ENCODE measurements around the gene SLC25A3. TPM values are rescaled to one million over a fixed set of nuclear protein-coding genes. Genes with fewer than 3 reads are reported as not detected.
A peak's percentile ranks its signal among the peaks of the same experiment; 100 is the strongest.

The SLC25A3 gene
- total and polyA plus RNA-seq, 9 of the 15 experiments (the other 6 are each of a cell fraction or from before 2014, with no cell fraction given) = 264 to 766 (median 495) TPM

DNA sequence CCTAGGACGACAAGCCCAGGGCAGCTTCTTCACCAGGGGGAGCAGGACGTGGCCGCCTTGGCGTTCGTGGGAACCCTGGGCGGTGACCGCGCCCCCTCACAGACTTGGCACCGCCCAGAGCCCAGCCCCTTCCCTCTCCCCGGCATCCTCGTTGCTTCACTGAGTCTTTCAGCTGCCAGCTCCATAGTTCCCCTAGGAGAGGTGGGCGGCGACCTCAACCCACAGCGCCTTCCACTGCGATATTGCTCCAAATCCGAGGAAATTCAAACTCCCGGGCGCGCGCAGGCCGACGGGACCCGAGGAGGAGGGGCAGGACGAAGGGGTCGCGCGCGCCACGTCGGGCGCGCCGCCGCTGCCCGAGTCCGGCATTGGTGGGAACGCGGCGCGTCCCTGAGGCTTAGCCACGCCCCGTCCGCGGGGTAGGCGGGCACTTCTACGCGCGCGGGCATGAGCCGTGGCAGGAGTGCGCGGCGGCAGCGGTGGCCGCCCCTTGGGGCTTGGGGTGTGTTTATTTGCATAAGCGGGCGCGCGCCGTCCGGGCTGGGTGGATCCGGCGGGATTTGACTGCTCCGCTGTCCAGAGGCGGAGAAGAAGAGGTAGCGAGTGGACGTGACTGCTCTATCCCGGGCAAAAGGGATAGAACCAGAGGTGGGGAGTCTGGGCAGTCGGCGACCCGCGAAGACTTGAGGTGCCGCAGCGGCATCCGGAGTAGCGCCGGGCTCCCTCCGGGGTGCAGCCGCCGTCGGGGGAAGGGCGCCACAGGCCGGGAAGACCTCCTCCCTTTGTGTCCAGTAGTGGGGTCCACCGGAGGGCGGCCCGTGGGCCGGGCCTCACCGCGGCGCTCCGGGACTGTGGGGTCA is 51.5 kb downstream of the SLC25A3 start, which contains the start of the genes APAF1 and IKBIP (continued):
- TF ChIP-seq, protein P1, sequence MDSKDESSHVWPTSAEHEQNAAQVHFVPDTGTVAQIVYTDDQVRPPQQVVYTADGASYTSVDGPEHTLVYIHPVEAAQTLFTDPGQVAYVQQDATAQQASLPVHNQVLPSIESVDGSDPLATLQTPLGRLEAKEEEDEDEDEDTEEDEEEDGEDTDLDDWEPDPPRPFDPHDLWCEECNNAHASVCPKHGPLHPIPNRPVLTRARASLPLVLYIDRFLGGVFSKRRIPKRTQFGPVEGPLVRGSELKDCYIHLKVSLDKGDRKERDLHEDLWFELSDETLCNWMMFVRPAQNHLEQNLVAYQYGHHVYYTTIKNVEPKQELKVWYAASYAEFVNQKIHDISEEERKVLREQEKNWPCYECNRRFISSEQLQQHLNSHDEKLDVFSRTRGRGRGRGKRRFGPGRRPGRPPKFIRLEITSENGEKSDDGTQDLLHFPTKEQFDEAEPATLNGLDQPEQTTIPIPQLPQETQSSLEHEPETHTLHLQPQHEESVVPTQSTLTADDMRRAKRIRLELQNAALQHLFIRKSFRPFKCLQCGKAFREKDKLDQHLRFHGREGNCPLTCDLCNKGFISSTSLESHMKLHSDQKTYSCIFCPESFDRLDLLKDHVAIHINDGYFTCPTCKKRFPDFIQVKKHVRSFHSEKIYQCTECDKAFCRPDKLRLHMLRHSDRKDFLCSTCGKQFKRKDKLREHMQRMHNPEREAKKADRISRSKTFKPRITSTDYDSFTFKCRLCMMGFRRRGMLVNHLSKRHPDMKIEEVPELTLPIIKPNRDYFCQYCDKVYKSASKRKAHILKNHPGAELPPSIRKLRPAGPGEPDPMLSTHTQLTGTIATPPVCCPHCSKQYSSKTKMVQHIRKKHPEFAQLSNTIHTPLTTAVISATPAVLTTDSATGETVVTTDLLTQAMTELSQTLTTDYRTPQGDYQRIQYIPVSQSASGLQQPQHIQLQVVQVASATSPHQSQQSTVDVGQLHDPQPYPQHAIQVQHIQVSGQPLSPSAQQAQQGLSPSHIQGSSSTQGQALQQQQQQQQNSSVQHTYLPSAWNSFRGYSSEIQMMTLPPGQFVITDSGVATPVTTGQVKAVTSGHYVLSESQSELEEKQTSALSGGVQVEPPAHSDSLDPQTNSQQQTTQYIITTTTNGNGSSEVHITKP (IDR thresholded peaks at IDR 0.05; ENCODE audit: partially characterized antibody) = no peak
- TF ChIP-seq ZFP36 (IDR thresholded peaks at IDR 0.05; ENCODE audit: low read depth, low read length, partially characterized antibody) (no peak), USF1 (CRISPR knock-in tag; IDR thresholded peaks at IDR 0.05) (no peak), ZBTB12 (CRISPR knock-in tag; IDR thresholded peaks at IDR 0.05) (no peak), ZNF76 (CRISPR knock-in tag; IDR thresholded peaks at IDR 0.05; ENCODE audit: borderline replicate concordance) (no peak), POU5F1 (IDR thresholded peaks at IDR 0.05; ENCODE audit: borderline replicate concordance, low read depth, low read length, partially characterized antibody) (no peak), ZNF143 (CRISPR knock-in tag; IDR thresholded peaks at IDR 0.05) (peak; percentile 63; the same call in 1 of the 2 replicates), BCOR (IDR thresholded peaks at IDR 0.05) (no peak), FOXM1 (IDR thresholded peaks at IDR 0.05; ENCODE audit: low read depth) (no peak), FOXM1 (CRISPR knock-in tag; IDR thresholded peaks at IDR 0.05; ENCODE audit: low read depth) (no peak), ZNF561 (CRISPR knock-in tag; conservative IDR thresholded peaks at IDR 0.05) (no peak), EP400 (IDR thresholded peaks at IDR 0.05) (peak; percentile 71; the same call in 1 of the 2 replicates), ARNT (IDR thresholded peaks at IDR 0.05) (no peak), NR1H2 (CRISPR knock-in tag; IDR thresholded peaks at IDR 0.05) (no peak; the same call in 1 of the 2 replicates), NCOA1 (IDR thresholded peaks at IDR 0.05; ENCODE audit: low read depth) (no peak), BDP1 (IDR thresholded peaks at IDR 0.05; ENCODE audit: insufficient read depth, insufficient read length) (no peak)
- TF ChIP-seq, protein P2, sequence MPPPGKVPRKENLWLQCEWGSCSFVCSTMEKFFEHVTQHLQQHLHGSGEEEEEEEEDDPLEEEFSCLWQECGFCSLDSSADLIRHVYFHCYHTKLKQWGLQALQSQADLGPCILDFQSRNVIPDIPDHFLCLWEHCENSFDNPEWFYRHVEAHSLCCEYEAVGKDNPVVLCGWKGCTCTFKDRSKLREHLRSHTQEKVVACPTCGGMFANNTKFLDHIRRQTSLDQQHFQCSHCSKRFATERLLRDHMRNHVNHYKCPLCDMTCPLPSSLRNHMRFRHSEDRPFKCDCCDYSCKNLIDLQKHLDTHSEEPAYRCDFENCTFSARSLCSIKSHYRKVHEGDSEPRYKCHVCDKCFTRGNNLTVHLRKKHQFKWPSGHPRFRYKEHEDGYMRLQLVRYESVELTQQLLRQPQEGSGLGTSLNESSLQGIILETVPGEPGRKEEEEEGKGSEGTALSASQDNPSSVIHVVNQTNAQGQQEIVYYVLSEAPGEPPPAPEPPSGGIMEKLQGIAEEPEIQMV (tag; conservative IDR thresholded peaks at IDR 0.05; ENCODE audit: low read depth) = no peak
- TF ChIP-seq, protein P3, sequence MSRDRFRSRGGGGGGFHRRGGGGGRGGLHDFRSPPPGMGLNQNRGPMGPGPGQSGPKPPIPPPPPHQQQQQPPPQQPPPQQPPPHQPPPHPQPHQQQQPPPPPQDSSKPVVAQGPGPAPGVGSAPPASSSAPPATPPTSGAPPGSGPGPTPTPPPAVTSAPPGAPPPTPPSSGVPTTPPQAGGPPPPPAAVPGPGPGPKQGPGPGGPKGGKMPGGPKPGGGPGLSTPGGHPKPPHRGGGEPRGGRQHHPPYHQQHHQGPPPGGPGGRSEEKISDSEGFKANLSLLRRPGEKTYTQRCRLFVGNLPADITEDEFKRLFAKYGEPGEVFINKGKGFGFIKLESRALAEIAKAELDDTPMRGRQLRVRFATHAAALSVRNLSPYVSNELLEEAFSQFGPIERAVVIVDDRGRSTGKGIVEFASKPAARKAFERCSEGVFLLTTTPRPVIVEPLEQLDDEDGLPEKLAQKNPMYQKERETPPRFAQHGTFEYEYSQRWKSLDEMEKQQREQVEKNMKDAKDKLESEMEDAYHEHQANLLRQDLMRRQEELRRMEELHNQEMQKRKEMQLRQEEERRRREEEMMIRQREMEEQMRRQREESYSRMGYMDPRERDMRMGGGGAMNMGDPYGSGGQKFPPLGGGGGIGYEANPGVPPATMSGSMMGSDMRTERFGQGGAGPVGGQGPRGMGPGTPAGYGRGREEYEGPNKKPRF (IDR thresholded peaks at IDR 0.05; ENCODE audit: low read depth, low read length) = no peak

Measured in K562 (cell line).